Smooth muscle cell (in vitro differentiated cells): ENCODE data around the gene RNF5. TPM values are rescaled to one million over a fixed set of nuclear protein-coding genes. Genes with fewer than 3 reads are reported as not detected.

Source experiments
- DNase-seq: peaks from one replicate; lab custom pipeline; 2025; ENCODE audit not compliant: unreplicated experiment; lab: John Stamatoyannopoulos, UW
- H2AFZ ChIP-seq: fragments of 200-600 bp; sonication (generic); 2 replicates; pipeline ENCODE4 v1.6.0; 2016; ENCODE audit warnings: antibody characterized with exemption, low read depth, mild to moderate bottlenecking
- H3F3A ChIP-seq: fragments of 200-600 bp; sonication (generic); 2 replicates; pipeline ENCODE4 v1.6.0; 2017; ENCODE audit warnings: antibody characterized with exemption, low read depth
- H3K27ac ChIP-seq: fragments of 200-600 bp; sonication (generic); 2 replicates; pipeline ENCODE4 v1.5.1; 2016; ENCODE audit warnings: low read depth, mild to moderate bottlenecking
- H3K27me3 ChIP-seq: fragments of 200-600 bp; sonication (generic); 2 replicates; pipeline ENCODE4 v1.6.1; 2016; ENCODE audit warnings: low read depth, mild to moderate bottlenecking
- H3K36me3 ChIP-seq: fragments of 200-600 bp; sonication (generic); 2 replicates; pipeline ENCODE4 v1.5.1; 2016; ENCODE audit warnings: low read depth
- H3K4me1 ChIP-seq: fragments of 200-600 bp; sonication (generic); 2 replicates; pipeline ENCODE4 v1.5.1; 2016; ENCODE audit warnings: low read depth
- H3K4me2 ChIP-seq: fragments of 200-600 bp; sonication (generic); 2 replicates; pipeline ENCODE4 v1.6.0; 2016; ENCODE audit warnings: mild to moderate bottlenecking
- H3K4me3 ChIP-seq: fragments of 200-600 bp; sonication (generic); 2 replicates; pipeline ENCODE4 v1.5.1; 2016; ENCODE audit warnings: mild to moderate bottlenecking
- H3K79me2 ChIP-seq: fragments of 200-600 bp; sonication (generic); 2 replicates; pipeline ENCODE4 v1.6.0; 2016; ENCODE audit warnings: low read depth, mild to moderate bottlenecking
- H3K9ac ChIP-seq: fragments of 200-600 bp; sonication (generic); 2 replicates; pipeline ENCODE4 v1.6.0; 2016; ENCODE audit warnings: low read depth
- H3K9me3 ChIP-seq: fragments of 200-600 bp; sonication (generic); replicated peaks from 2 replicates; pipeline ENCODE4 v1.5.1; 2016; ENCODE audit warnings: low read depth
- H4K20me1 ChIP-seq: fragments of 200-600 bp; sonication (generic); 2 replicates; pipeline ENCODE4 v1.6.0; 2016; ENCODE audit warnings: low read depth
- CTCF ChIP-seq: fragments of 200-600 bp; sonication (generic); IDR thresholded peaks from 2 replicates; pipeline ENCODE4 v1.5.1; 2017; ENCODE audit warnings: borderline replicate concordance, mild to moderate bottlenecking, antibody characterized with exemption; ENCODE audit not compliant: insufficient read depth, poor library complexity, severe bottlenecking
- WGBS: methylation state at CpG from one replicate; pipeline ENCODE4 v1.1.7; 2016; ENCODE audit warnings: low lambda C conversion rate; 5-methylcytosine and 5-hydroxymethylcytosine counted together
- polyA plus RNA-seq: library from polyadenylated mRNA; unstranded; fragments of >200 nt; fragmentation: Nextera tagmentation; extraction: Ambion mirVana; gene quantifications from 2 replicates; pipeline ENCODE4 v1.2.1, GENCODE V29; 2016
- total RNA-seq: library from RNA; depleted of rRNA; stranded (reverse); fragments of >200 nt; gene quantifications from 2 replicates; pipeline ENCODE4 v1.2.3, GENCODE V29; 2014

Gene RNF5
- 49.3 and 58.1 TPM in 2 replicates for total RNA-seq
- 74.0 and 75.9 TPM in 2 replicates for polyA plus RNA-seq

- Histone ChIP-seq H3K4me2 (peak within 1 kb of the TSS; percentile 99), H3K79me2 (peaks cover 39% of the 10 kb centered on the region), H3K36me3 (no peaks in the 10 kb centered on the region), H3K27me3 (no peaks in the 10 kb centered on the region), H3K27ac (peak within 1 kb of the TSS; percentile 95), H3F3A (peaks cover 9% of the 10 kb centered on the region), H3K9me3 (no peaks in the 10 kb centered on the region), H3K9ac (peak within 1 kb of the TSS; percentile 84), H3K4me3 (peak within 1 kb of the TSS; percentile 91), H2AFZ (peak within 1 kb of the TSS; percentile 85), H3K4me1 (peaks cover 15% of the 10 kb centered on the region), H4K20me1 (no peaks in the 10 kb centered on the region)
- no peak for TF ChIP-seq CTCF
- WGBS: under 1% methylated on average over 26 of the region's 33 CpGs
- peak; percentile 93 for DNase-seq
These were observed at the start of gene RNF5 for GRCh38 chr6:32177788-32178546. Gene RNF5 (plus strand): TSS chr6:32178405. CDS start chr6:32178512, 107 bp downstream.

- H2AFZ ChIP-seq: no peak overlapping the region
- H3K9ac ChIP-seq: peak overlapping the region; percentile 91
- no peaks in the 10 kb centered on the region for H3K27me3 ChIP-seq
- H3K4me3 ChIP-seq: peak overlapping the region; percentile 95
- H3K36me3 ChIP-seq: peaks cover 3% of the 10 kb centered on the region
- no peaks in the 10 kb centered on the region for H4K20me1 ChIP-seq
- peak overlapping the region; percentile 99 for H3K4me2 ChIP-seq
- 93% methylated on average over 13 of the region's 13 CpGs for WGBS
- peak overlapping the region; percentile 80 for H3K27ac ChIP-seq
- H3F3A ChIP-seq: peaks cover 4% of the 10 kb centered on the region
- no peaks in the 10 kb centered on the region for H3K9me3 ChIP-seq
- peaks cover 25% of the 10 kb centered on the region for H3K79me2 ChIP-seq
- H3K4me1 ChIP-seq: peaks cover 21% of the 10 kb centered on the region
- no peak for TF ChIP-seq CTCF
- no peak for DNase-seq
These were observed 49.4 kb upstream of the RNF5 start for GRCh38 chr6:32128751-32129296.

- peak overlapping the region; percentile 95 for H3K4me3 ChIP-seq
- peak overlapping the region; percentile 80 for H3K27ac ChIP-seq
- H3K27me3 ChIP-seq: no peaks in the 10 kb centered on the region
- TF ChIP-seq CTCF: no peak
- no peak for DNase-seq
- H3K9ac ChIP-seq: peak overlapping the region; percentile 91
- H3F3A ChIP-seq: peaks cover 4% of the 10 kb centered on the region
- H3K36me3 ChIP-seq: peaks cover 3% of the 10 kb centered on the region
- H2AFZ ChIP-seq: peak overlapping the region; percentile 93
- no peaks in the 10 kb centered on the region for H3K9me3 ChIP-seq
- peaks cover 25% of the 10 kb centered on the region for H3K79me2 ChIP-seq
- H3K4me2 ChIP-seq: peak overlapping the region; percentile 99
- no peaks in the 10 kb centered on the region for H4K20me1 ChIP-seq
- H3K4me1 ChIP-seq: peaks cover 21% of the 10 kb centered on the region
- 44% methylated on average over 22 of the region's 22 CpGs for WGBS
These were observed 48.7 kb upstream of the RNF5 start for GRCh38 chr6:32129297-32130088.
